ENCODE measurements around the gene LRRN4. TPM values are rescaled to one million over a fixed set of nuclear protein-coding genes. Genes with fewer than 3 reads are reported as not detected.

The LRRN4 gene
- total and polyA plus RNA-seq, 3 donors from 2014 or later, result 0.08 to 3.1 (median 0.43) TPM

DNA sequence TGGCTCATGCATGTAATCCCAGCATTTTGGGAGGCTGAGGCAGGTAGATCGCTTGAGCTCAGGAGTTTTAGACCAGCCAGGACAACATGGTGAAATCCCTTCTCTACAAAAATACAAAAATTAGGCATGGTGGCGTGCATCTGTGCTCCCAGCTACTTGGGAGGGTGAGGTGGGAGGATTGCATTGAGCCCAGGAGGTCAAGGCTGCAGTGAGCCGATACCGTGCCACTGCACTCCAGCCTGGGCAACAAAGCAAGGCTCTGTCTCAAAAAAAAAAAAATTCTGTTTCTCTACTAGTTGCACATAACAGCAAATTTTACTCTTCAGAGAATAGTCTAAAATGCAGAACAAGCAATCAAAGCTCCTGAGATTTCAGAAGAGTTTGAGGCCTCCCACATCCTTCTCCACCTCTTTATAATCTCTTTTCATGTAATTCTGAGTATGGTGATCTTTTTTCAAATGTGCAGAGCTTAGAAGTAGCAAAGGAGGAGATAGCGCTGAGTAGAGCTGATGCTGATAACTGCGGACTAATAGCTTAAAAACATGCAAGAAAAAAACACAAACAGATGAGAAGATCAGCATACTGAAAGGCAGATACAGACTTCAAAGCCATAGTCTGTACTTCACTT lies 23.3 kb downstream of the LRRN4 start:
- no peaks in the 10 kb centered on the region for H3K36me3 ChIP-seq (ENCODE audit: low read depth, missing control alignments)
- H3K27me3 ChIP-seq, result no peaks in the 10 kb centered on the region
- WGBS, 2 donors, result 49 to 63% methylated on average over 6 of the region's 6 CpGs
- H3K27ac ChIP-seq, result peak overlapping the region in 1 of 2 donors; percentile 21
- H3K4me1 ChIP-seq, result peaks cover 29% of the 10 kb centered on the region
- H3K4me3 ChIP-seq, result no peak overlapping the region
- TF ChIP-seq POLR2A (IDR thresholded peaks at IDR 0.05), result no peak
- no peak for TF ChIP-seq CTCF (IDR thresholded peaks at IDR 0.05)
- no peaks in the 10 kb centered on the region for H3K9me3 ChIP-seq
- intact Hi-C loops (cut with DNase I; ENCODE audit: low total_unique reads), result no loop called here
- DNase-seq, result peak; percentile 52

- H3K27ac ChIP-seq, result peak overlapping the region in 1 of 2 donors; percentile 21
- no peak overlapping the region for H3K4me3 ChIP-seq
- no peaks in the 10 kb centered on the region for H3K36me3 ChIP-seq (ENCODE audit: low read depth, missing control alignments)
- TF ChIP-seq POLR2A (IDR thresholded peaks at IDR 0.05) (no peak), CTCF (IDR thresholded peaks at IDR 0.05) (no peak)
- intact Hi-C loops (cut with DNase I; ENCODE audit: low total_unique reads), result no loop called here
- no peaks in the 10 kb centered on the region for H3K9me3 ChIP-seq
- peaks cover 29% of the 10 kb centered on the region for H3K4me1 ChIP-seq
- no peaks in the 10 kb centered on the region for H3K27me3 ChIP-seq
- DNase-seq, result no peak
- WGBS, 2 donors, result 52 to 59% methylated on average over 6 of the region's 6 CpGs
Measured at GRCh38 chr20:6029538-6029937, 24.3 kb downstream of the LRRN4 start.

- H3K27me3 ChIP-seq, result no peaks in the 10 kb centered on the region
- peaks cover 26% of the 10 kb centered on the region for H3K4me1 ChIP-seq
- no peak for TF ChIP-seq POLR2A (IDR thresholded peaks at IDR 0.05)
- H3K36me3 ChIP-seq (ENCODE audit: low read depth, missing control alignments), result no peaks in the 10 kb centered on the region
- no peak for DNase-seq
- intact Hi-C loops (cut with DNase I; ENCODE audit: low total_unique reads), result no loop called here
- peak overlapping the region in 1 of 2 donors; percentile 21 for H3K27ac ChIP-seq
- H3K4me3 ChIP-seq, result no peak overlapping the region
- no peaks in the 10 kb centered on the region for H3K9me3 ChIP-seq
Measured at GRCh38 chr20:6028818-6029217, 25.0 kb downstream of the LRRN4 start.

- Histone ChIP-seq H3K27me3 (no peaks in the 10 kb centered on the region), H3K36me3 (ENCODE audit: low read depth, missing control alignments) (no peaks in the 10 kb centered on the region), H3K4me3 (no peak overlapping the region), H3K27ac (no peak overlapping the region), H3K9me3 (no peaks in the 10 kb centered on the region), H3K4me1 (peaks cover 26% of the 10 kb centered on the region)
- TF ChIP-seq CTCF (IDR thresholded peaks at IDR 0.05) (no peak), POLR2A (IDR thresholded peaks at IDR 0.05) (no peak)
- intact Hi-C loops (cut with DNase I; ENCODE audit: low total_unique reads), result no loop called here
- WGBS, 2 donors, result 92 to 95% methylated on average over 3 of the region's 3 CpGs
- DNase-seq, result no peak
Measured at GRCh38 chr20:6026051-6026450, 27.8 kb downstream of the LRRN4 start.

DNA sequence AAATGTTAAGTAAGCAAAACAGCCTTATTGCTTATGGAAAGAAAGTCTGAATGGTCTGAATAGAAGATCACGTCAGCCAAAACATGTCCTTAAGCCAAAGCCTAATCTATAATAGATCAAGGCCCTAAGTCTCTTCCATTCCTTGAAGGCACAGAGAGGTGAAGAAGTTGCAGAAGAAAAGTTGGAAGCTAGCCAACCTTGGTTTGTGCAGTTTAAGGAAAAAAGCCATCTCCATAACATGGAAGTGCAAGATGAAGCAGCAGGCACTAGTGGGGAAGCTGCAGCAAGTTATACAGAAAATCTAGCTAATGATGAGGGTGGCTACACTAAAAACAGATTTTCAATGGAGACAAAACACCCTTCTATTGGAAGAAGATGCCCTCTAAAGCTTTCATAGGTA lies 29.1 kb downstream of the LRRN4 start:
- no peak for DNase-seq
- WGBS, 2 donors, result 89 to 100% methylated on average over 1 of the region's 1 CpG
- Histone ChIP-seq H3K4me3 (no peak overlapping the region), H3K36me3 (ENCODE audit: low read depth, missing control alignments) (no peaks in the 10 kb centered on the region), H3K4me1 (peaks cover 14% of the 10 kb centered on the region), H3K27me3 (no peaks in the 10 kb centered on the region), H3K27ac (no peak overlapping the region), H3K9me3 (no peaks in the 10 kb centered on the region)
- intact Hi-C loops (cut with DNase I; ENCODE audit: low total_unique reads), result no loop called here
- no peak for TF ChIP-seq POLR2A (IDR thresholded peaks at IDR 0.05)
- no peak for TF ChIP-seq CTCF (IDR thresholded peaks at IDR 0.05)

Data from testis (tissue), 3 donors.